DMS153 (cell line): ENCODE measurements around the gene TMPRSS6.
A peak's percentile ranks its signal among the peaks of the same experiment; 100 is the strongest.

ENCODE experiments used
- DNase-seq: peaks from one replicate; lab custom pipeline; 2025; lab: John Stamatoyannopoulos, UW

TMPRSS6 gene

DNA sequence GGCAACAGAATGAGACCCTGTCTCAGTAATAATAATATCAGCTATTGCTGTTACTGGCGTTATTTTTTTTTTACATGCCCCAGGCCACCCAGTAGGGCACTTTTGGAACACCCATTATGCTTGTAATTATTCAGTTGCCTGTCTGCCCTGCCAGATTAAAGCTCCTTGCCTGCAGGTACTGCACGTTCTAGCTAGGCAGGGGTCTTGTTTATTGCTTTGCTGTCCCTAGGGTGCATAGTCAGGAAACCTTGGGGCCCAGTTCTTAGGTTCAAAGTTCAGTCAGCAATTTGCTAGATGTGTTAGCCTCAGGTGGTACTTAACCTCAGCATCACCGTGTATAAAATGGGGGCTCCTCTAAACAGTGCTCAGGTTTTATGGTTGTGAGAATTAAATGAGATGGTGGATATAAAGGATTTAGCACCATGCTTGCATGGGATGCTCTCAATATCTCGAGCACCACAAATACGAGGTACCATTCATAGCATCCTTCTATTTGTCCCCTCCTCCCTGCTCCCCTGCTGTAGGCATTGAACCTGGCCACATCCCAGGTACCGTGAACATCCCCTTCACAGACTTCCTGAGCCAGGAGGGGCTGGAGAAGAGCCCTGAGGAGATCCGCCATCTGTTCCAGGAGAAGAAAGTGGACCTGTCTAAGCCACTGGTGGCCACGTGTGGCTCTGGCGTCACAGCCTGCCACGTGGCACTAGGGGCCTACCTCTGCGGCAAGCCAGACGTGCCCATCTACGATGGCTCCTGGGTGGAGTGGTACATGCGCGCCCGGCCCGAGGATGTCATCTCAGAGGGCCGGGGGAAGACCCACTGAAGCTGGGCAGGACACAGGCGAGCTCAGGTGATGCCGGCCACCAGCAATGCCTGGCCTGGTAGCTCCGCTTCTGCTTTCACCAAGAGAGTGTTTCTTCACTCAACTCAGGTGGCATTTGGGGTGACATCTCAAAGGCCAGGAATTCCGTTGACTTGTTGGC is 80.5 kb downstream of the TMPRSS6 start:
- DNase-seq, result no peak

DNA sequence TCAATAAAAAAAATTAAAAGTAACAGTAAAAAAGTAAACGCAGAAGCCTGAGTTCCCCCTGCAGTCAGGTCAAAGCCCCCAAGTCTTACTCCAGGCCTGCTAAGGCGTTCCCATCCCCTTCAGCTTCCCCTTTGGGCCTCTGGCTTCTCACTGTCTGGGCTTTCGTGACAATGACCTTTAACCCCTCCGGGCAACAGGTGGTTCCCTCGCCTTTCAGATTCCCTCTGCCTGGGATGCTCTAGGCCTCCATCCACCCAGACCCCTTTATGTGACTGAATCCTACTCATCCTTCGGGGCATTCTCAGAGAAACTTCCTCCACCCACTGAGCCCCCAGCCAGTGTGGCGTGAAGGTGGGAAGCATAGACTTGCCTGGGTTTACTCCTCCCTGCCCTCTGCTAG is 82.0 kb downstream of the TMPRSS6 start:
- DNase-seq, result no peak

DNA sequence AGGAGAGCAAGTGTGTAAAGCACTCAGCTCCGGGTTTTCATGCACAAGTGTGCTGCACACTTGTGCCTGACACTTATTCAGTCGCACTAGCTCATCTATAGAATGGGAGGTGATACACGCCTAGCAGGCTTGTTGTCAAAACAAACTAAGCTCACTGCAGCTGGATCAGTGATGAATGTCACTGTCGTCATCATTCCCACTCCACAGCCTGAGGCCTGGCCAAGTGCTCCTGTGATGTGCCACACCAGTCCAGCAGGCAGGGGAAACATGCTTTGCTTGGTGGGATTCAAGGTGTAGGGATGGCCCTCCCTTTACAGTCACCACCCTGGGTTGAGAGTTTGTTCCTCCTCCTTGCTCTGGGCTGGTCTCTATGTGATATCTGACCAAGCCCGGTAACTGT is 83.2 kb downstream of the TMPRSS6 start:
- DNase-seq, result no peak

DNA sequence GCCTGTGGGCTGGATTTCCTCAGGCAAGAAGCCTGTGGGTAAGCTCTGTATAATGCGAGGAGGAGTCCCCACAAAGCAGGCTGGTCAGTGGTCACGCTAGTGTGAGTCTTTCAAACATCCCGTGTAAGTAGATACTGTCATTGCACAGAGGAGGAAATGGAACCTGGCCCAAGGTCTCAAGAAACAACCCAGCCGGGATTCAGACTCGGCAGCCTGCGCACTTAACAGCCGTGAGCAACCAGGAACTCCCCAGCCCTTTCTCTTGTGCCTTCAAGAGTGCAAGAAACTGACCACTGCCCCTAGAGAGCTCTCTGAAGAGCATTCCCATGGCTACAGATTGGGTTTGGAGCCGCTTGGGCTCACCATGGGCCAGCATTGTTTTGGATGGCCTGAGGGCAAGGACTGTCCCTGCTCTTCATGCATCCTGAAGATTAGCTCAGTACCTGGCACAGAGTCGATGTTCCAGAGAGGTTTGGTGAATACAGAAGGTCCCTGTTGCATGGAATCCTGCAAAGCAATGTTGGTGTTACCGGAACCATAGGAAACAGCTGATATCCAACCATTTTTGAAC is 83.9 kb downstream of the TMPRSS6 start:
- DNase-seq, result no peak

DNA sequence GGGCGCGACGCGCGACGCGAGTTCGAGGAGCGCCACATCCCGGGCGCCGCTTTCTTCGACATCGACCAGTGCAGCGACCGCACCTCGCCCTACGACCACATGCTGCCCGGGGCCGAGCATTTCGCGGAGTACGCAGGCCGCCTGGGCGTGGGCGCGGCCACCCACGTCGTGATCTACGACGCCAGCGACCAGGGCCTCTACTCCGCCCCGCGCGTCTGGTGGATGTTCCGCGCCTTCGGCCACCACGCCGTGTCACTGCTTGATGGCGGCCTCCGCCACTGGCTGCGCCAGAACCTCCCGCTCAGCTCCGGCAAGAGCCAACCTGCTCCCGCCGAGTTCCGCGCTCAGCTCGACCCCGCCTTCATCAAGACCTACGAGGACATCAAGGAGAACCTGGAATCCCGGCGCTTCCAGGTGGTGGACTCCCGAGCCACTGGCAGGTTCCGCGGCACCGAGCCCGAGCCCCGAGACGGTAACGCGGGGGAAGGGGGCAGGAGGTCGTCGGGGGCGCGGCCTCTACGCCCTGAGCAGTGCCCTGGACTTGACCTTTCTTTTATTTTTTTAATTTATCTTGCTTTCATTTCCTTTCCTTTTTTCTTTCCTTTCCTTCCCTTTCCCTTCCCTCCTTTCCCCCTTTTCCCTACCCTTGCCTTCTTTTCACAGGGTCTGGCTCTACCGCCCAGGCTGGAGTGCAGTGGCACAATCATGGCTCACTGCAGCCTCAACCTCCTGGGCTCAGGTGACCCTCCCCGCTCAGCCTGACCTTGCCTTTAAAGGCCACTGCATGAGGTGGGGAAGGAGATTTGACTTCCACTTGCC is 85.0 kb downstream of the TMPRSS6 start:
- DNase-seq, result no peak

DNA sequence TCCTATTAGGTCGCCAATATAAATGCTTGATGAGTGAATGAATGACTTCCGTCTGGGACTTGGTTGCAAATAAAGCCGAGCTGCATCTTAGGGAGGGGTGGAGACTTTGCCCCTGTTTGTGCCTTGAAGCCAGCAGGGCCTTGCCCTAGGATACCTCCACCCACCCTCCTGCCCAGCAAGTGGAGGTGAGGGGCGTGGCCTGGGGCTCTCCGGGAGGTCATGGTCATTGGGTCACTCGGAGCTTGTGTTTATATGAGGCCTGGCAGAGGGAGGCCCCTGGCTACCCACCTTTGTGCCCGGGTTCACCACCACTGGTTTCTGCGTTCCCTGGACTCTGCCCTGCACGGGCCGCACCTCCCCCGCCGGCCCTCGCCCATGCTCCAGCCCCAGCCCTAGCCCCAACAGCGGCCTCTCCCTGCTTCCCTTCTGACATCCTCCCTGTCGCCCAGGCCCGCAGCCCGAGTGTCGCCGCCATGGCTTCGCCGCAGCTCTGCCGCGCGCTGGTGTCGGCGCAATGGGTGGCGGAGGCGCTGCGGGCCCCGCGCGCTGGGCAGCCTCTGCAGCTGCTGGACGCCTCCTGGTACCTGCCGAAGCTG is 85.7 kb downstream of the TMPRSS6 start:
- DNase-seq, result no peak

DNA sequence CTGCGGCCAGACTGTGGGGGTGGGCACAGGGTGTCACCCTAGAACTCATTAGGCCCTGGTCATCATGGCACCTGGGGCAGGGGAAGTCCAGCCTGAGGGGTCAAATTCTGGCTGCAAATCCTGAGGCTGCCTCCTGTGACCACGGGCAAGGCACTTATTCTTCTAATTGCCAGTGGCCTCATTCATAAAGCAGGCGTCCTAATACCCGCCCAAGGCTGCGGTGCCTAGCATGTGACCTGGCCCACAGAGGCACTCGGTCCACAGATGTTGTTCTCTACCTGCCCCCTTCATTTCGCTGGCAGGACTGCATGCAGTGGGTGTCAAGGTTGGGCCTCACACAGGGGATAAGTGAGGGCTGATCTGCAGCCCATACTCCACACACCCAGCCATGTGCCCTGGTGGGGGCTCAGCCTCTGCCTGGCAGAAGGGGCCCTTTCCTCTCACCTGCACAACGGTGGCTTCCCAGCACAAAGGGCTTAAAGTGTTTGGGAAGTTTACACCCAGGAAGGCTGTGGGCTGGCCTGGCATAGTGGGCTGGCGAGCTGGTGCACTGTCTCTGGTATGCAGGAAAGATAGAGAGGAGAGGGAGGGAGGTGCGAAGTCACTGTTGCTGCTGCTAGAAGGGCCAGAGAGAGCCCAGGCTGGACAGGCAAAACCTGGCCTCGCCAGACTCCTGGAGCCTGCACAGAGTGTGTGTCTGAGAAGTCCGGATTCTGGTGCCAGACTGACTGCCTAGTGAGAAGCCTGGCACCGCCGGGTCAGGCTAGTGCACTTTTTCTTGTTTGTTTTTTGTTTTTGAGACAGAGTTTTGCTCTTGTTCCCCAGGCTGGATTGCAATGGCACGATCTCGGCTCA is 86.8 kb downstream of the TMPRSS6 start:
- DNase-seq, result no peak

DNA sequence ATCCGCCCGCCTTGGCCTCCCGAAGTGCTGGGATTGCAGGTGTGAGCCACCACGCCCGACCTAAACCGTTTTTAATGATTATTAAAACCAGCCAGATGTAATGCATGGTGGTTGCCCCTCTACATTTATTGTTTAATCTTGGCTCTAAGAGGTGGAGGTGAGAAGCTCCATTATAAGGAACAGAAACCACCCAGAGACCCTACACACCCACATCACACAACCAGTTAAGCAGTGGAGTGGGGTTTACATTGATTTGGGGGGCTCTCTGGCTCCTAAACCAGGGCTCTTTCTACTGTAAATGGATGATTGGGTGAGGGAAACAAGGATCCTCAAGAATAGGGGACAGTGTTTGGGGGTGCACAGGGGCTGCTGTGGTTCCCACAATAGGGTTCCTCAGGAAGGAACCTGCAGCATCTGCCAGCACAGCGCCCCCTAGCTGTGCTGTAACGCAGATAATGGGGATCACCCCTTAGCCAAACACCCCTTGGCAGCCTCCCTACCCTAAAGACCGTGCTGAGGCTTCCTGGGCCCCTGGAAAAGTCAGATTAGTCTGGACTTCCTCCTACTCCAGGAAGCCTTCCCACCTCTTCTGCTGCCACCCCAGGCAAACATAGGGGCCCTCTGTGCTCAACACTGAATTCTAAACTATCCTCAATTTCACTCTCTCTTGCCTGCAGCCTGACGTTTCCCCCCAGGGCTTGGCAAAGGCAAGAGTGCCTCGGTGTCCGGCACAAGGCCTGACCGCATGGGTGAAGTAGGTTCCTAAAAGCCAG is 87.6 kb downstream of the TMPRSS6 start:
- no peak for DNase-seq

DNA sequence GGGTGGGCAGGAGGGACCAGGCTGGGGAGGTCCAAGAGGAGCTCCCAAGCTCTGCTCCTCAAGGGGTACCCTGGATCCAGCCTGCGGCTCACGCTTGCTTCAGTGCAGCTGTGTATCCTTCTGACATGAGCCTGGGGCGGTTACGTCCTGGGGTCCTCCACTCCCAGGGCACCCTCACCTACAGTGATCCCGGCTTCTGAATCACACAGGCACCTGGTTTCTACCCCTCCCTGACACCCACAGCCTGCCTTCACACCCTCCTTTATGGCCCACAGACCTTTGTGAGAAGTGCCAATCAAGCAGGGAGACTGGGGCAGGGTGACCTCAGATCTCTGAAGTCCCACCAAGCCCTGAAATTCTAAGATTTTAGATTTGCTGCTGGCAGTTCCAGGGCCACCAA is 88.5 kb downstream of the TMPRSS6 start:
- DNase-seq, result no peak

DNA sequence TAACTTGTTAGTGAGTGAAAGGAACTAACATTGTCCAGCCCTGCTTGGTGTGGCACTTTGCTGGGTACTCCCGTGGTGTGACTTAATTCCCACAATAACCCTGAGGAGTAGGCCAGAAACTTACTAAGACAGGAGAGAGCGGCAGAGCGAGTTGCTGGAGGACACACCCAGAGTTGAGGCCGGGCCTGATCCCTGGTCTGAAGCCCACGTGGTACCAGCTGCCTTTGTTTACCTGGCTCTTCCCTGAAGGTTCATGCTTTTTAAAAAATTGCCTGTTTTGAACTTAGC is 89.4 kb downstream of the TMPRSS6 start:
- no peak for DNase-seq

DNA sequence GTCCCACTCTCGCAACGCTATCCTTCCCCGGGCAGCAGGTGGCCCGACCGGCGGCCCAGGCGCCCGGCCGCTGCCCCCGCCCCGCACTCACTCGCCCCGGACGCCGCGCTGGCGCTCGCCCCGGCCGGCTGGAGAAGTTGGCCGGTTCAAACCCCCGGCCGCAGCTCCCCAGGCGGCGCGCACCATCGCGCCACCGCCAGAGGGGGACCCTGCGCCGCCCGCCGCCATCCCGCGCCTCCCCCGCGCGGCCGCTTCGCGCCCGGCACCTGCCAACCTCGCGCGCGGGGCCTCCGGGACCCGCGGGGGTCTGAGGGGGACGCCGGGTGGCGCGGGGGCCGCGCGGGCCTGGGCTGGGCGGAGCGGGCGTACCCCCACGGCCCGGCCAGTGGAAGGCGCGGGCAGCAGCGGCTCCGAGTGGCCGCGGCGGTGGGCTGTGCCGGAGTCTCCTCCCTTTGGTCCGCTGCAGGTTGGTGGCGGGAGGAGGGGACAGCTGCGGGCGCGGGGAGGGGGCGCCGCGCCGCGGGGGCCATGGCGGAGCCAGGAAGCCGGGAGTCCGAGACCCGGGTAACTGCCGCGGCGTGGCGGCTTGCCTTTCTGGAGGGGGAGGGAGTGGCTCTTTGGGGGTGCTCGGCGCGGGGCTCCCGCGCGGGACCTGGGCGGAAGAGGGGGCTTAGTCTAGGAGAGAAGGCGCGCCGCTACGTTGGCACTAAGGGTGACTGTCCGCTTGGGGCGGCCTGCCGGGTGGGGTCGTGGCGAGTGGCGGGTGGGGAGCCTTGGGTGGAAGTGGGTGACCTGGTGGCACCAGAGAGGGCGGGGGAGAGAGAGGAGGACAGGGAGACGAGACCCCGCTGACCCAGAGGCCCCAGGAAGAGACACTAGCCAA is 90.0 kb downstream of the TMPRSS6 start, which contains the start of the genes MPST and TST:
MPST (plus strand) TSS at position 434 of the 883 bp plus-strand sequence; CDS start at position 529, 95 bp downstream.
TST (minus strand) TSS at position 139 of the 883 bp plus-strand sequence. CDS start 715 bp downstream, outside the sequence.
- peak; percentile 35 for DNase-seq

DNA sequence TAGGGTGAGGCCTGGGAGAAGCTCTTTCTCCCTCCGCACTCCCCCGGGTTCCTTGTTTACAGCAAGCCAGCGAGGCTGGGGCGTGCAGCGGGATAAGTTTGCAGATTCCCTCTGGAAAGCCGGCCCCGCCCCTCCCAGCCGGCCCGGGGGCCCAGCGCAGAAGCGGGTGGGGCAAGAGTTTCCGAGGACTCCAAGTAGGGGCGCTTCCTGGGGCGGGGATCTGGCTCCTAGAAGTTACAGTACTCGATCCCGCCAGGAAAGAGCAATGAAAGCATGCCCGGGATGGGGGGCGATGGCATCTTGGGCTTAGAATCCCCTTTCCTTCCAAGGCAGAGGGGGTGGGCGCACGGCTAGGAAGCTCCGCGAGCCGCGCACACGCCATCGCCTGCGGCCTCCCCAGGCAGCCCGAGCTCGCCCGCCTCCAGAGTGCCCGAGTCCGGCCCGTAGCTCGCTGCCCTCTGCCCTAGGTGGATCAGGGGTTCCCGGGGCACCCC is 90.7 kb downstream of the TMPRSS6 start:
- no peak for DNase-seq

DNA sequence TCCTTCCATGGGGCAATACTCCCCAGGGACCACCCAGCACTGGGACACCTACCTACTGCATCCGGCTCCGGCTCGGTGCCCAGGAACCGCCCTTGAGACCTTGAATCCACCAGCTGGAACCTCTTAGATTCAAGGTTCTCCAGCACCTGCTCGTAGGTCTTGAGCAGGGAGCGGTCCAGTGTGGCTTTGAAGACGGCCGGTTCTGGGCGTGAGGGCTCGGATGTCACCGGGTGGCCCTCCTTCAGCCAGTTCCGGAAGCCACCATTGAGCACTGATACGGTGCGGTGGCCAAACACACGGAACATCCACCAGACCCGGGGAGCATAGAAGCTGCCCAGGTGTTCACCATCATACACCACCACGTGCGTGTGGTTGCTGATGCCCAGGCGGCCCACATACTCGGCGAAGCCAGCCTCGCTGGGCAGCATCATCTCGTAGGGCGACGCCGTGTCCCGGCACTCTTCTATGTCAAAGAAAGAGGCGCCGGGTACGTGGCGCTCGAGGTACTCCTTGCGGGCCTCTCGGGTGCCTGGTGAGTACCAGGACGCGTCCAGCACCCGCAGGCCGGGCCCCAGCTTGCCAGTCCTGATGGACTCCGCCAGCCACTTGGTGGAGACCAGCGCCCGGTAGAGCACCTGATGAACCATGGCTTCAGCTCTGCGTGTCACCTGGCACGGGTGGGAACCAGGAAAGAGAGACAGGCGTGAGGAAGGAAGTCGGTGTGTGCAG is 91.3 kb downstream of the TMPRSS6 start:
- no peak for DNase-seq

DNA sequence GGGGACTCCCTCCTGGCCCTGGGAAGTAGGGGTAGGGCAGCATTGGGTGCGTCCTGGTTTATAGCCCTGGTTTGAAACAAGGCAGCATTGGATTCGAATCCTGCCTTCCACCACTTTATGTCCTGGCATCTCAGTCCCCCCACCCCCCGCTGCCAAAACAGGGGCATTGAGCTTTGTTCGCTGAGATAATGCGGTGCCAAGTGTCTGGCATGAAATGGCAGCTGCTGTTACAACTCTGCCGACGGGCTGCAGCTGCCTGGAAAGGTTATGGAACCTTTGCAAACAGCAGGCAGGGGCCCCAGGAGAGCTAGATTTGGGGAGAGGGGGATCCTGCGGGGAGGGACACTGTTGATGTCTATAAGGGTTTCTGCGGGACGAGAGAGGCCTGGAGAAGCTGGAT is 92.2 kb downstream of the TMPRSS6 start:
- DNase-seq, result no peak

DNA sequence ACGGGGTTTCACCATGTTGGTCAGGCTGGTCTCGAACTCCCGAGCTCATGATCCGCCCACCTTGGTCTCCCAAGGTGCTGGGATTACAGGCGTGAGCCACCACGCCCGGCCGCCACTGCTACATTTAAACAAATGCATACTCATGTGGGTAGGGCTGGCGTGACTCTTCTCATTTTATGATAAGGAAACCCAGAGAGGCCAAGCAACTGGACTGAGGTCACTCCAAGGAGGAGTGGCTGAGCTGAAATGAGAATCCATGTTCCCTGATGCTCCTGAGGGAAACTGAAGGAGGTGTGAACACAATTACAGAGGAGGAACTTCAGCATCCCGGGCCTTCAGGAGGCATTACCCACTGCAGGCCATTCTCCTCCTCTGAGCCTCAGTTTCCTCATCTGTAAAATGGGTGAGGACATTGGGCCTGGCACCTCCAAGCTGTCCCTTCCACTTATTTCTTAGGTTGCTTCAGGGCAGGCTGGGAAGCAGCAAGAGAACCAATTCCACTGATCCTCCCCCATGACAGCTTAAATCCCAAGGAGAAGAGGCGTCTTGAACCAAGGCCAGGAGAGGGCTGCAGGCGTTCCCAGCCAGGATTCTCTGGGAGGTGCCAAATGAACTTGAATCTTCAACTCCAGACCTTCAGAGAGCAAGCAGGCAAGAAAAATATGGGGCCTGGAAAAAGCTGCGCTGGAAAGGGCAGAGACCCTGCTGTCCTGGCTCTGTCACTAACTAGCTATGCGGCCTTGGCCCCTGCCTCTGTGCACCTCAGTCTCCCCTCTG is 93.2 kb downstream of the TMPRSS6 start:
- no peak for DNase-seq

DNA sequence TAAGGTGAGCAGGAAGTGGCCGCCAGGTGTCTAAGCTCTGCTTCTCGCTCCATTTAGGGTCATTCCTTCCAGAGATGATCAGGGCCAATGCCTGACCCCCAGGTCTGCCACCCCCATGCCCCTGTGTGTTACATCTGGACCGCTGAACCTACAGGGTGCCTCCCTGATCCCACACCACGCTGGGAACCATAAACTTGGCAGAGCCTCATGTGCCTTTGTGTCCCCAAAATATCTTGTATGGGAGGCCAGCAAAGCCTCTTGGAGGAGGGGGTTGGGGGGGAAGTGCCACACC is 94.0 kb downstream of the TMPRSS6 start:
- DNase-seq, result no peak
